Measurements from ENCODE around the gene ATP6V0E2.

DNA sequence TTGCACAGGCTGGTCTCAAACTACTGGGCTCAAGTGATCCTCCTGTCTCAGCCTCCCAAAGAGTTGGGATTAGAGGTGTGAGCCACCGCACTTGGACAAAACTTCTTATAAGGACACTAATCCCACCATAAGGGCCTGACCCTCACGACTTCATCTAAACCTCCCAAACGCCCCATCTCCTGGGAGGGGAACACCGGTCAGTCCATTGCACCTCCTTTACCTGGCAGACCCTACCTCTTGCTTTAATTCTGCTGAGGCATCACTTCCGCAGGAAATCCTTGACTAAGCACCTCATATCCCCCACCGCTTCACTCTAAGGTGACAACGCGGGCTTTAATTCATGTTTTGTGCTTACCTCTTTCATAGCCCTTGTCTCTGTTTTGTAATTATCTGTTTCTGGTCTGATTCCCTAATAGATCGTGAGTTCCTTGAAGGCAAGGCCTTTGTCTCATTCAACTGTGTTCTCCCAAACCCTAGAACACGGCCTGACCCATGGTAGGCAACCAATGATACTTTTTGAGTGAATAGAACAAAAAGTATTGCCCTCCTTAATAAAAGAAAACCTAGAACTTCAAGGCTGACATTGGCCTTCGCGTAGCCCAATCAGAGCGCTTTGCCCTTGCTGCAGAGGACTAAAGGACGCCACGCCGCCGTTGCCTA is 36.1 kb upstream of the ATP6V0E2 start:
- TF ChIP-seq, protein P1, sequence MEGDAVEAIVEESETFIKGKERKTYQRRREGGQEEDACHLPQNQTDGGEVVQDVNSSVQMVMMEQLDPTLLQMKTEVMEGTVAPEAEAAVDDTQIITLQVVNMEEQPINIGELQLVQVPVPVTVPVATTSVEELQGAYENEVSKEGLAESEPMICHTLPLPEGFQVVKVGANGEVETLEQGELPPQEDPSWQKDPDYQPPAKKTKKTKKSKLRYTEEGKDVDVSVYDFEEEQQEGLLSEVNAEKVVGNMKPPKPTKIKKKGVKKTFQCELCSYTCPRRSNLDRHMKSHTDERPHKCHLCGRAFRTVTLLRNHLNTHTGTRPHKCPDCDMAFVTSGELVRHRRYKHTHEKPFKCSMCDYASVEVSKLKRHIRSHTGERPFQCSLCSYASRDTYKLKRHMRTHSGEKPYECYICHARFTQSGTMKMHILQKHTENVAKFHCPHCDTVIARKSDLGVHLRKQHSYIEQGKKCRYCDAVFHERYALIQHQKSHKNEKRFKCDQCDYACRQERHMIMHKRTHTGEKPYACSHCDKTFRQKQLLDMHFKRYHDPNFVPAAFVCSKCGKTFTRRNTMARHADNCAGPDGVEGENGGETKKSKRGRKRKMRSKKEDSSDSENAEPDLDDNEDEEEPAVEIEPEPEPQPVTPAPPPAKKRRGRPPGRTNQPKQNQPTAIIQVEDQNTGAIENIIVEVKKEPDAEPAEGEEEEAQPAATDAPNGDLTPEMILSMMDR (IDR thresholded peaks at IDR 0.05), result no peak
- no peak for TF ChIP-seq POLR2A (IDR thresholded peaks at IDR 0.05)

Data from lower leg skin (tissue), 3 donors.